ENCODE data around the gene DOK1.

The DOK1 gene

DNA sequence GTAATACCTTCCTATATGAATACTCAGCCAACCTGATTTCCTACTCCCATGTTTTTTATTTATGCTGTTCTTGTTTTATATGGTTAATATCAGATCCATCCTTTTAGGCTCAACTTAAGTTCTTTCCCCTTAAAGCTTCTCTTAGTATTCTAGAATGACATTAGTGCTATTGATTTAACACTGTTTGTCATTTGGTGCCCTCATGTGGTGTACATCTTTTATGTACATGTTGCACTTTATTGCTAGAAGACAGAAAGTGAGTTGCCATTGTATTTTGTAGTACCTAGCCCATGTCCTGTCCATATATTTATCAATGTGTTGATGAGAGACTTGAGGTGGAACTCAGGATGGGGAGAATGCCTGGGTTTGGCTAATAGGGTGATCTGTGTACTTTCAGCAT is 22.3 kb upstream of the DOK1 start:
- no peaks in the 10 kb centered on the region for H3K9me3 Mint-ChIP-seq
- peak overlapping the region; percentile 78 for H3K27ac Mint-ChIP-seq
- H3K4me3 Mint-ChIP-seq: peak overlapping the region; percentile 99
- H3K36me3 Mint-ChIP-seq (ENCODE audit: low read depth): peaks cover 47% of the 10 kb centered on the region
- peaks cover 38% of the 10 kb centered on the region for H3K4me1 Mint-ChIP-seq (ENCODE audit: low read depth)
- no peaks in the 10 kb centered on the region for H3K27me3 Mint-ChIP-seq

DNA sequence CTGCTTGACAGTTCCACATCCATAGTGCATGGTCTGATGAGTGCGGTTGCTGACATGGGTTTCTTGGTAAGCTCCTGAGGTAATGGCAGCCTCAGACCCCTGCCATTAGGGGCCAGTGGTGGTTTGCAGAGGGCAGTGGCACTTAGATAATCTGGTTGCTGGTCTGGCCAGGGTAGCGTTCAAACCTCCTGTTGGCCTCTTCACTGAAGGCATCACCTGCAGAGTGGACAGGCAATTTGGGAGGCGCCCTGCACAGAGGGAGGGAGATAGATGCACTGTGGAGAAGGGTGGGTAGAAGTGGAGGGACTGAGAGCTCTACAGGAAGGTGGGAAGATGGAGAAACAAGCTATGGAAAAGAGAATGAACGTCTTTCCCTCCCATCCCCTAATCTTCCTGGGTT is 21.1 kb upstream of the DOK1 start:
- H3K4me3 Mint-ChIP-seq: no peak overlapping the region
- H3K27ac Mint-ChIP-seq: no peak overlapping the region
- peaks cover 35% of the 10 kb centered on the region for H3K36me3 Mint-ChIP-seq (ENCODE audit: low read depth)
- peaks cover 9% of the 10 kb centered on the region for H3K27me3 Mint-ChIP-seq
- peaks cover 26% of the 10 kb centered on the region for H3K4me1 Mint-ChIP-seq (ENCODE audit: low read depth)
- no peaks in the 10 kb centered on the region for H3K9me3 Mint-ChIP-seq

DNA sequence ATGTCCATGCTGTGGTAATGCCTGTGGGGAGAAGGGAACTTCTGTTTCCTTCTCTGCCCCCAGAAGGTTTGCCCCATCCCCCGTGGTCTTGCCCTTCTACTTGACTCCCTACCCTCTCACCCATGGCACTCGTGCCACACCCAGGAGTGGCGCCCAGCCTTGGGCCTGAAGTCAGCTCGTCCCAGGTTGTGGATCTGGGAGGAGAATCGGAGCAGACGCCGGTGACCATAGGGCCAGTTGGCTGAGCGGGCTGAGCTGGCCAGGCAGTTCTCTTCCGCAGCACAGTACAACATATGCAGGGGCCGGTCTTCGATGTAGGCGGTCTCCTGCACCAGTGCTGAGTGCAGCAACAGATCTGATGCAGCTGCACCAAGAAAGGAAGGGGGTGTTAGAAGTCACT is 20.1 kb upstream of the DOK1 start:
- Mint-ChIP-seq H3K27ac (no peak overlapping the region), H3K4me3 (no peak overlapping the region), H3K4me1 (ENCODE audit: low read depth) (peaks cover 28% of the 10 kb centered on the region), H3K27me3 (peaks cover 9% of the 10 kb centered on the region), H3K9me3 (no peaks in the 10 kb centered on the region), H3K36me3 (ENCODE audit: low read depth) (peaks cover 27% of the 10 kb centered on the region)

DNA sequence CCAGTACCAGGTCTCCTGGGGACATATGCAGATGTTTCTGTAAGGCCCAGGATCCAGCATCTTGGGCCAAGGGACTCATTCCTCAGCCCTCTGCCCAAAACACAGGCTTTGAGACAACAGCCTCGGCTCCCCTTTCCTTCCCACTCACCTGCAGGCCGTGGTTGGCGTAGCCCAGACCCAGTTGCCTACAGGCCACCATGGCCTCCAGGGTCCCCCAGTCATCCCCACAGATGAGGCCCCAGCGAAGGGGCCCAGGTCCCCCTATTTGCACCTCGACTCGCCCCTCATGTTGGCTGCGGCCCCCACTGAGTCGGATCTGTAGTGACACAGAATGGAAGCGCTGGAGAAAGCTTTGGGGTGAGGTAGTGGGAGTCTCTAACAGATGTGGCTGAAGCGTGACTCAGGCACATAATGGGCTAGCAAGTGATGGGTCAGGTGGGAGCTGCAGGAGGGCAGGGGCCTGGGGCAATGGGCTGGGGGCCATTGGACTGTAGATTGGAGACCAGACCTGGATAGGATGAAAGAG is 19.0 kb upstream of the DOK1 start:
- Mint-ChIP-seq H3K4me1 (ENCODE audit: low read depth) (peaks cover 28% of the 10 kb centered on the region), H3K27ac (no peak overlapping the region), H3K36me3 (ENCODE audit: low read depth) (peaks cover 26% of the 10 kb centered on the region), H3K27me3 (peaks cover 9% of the 10 kb centered on the region), H3K4me3 (no peak overlapping the region), H3K9me3 (no peaks in the 10 kb centered on the region)

DNA sequence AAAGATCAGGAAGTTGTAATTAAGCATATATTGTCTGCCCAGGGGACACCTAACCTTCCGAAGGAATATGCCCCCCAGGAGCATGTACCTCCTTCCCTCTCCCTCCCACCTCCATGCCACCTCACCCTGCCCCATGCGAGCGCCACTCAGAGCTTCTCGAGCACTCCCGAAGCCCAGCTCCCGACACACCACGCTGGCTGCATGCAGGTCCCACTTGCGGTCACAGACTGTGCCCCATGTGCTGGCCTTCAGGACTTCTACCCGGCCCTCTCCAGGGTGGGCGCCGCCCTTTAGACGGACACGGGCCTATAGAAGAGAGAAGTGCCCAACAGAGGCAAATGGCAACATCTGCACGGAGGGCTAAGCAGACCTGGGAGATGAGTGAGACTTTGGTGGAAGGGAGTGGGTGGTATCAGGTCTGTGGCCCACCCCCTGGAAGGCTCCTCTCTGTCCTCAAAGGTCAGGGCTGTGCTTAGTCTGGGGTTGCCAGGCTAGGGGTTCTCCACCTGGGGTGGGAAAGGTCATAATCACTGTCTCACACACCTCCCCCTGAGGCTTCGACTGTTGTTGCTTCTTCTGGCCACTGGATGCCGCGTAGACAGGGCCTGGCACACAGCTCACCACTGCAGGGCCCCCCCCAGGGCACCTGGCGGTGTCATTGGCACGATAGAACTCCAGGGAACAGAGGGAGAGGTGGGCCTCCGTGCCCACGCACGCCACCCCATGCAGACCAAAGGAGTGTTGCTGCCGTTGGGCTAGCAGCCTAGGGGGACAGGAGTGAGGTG is 18.2 kb upstream of the DOK1 start:
- no peaks in the 10 kb centered on the region for H3K9me3 Mint-ChIP-seq
- peaks cover 20% of the 10 kb centered on the region for H3K4me1 Mint-ChIP-seq (ENCODE audit: low read depth)
- H3K36me3 Mint-ChIP-seq (ENCODE audit: low read depth): peaks cover 17% of the 10 kb centered on the region
- H3K27me3 Mint-ChIP-seq: peaks cover 9% of the 10 kb centered on the region
- no peak overlapping the region for H3K27ac Mint-ChIP-seq
- H3K4me3 Mint-ChIP-seq: no peak overlapping the region

DNA sequence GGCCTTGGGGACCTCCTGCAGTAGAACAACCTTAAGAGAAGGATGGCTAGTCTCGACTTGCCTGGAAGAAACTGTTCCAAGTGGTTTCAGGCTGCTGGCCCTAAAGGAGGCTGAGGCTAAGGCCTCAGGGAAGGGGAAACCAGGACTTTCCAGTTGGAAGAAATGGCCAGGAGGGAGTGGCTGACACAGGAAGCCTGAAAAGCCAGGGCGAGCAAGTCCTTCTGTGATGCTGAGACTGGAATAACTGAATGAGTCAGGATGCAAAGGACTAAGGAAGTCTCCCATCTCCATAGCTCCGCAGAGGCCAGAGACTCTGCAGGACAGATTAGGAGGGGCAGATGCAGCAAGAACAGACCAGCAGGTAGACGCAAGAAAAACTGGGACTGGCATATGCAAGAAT is 17.4 kb upstream of the DOK1 start:
- H3K4me3 Mint-ChIP-seq: no peak overlapping the region
- H3K9me3 Mint-ChIP-seq: no peaks in the 10 kb centered on the region
- H3K27me3 Mint-ChIP-seq: peaks cover 9% of the 10 kb centered on the region
- peaks cover 12% of the 10 kb centered on the region for H3K4me1 Mint-ChIP-seq (ENCODE audit: low read depth)
- H3K27ac Mint-ChIP-seq: no peak overlapping the region
- H3K36me3 Mint-ChIP-seq (ENCODE audit: low read depth): peaks cover 10% of the 10 kb centered on the region

DNA sequence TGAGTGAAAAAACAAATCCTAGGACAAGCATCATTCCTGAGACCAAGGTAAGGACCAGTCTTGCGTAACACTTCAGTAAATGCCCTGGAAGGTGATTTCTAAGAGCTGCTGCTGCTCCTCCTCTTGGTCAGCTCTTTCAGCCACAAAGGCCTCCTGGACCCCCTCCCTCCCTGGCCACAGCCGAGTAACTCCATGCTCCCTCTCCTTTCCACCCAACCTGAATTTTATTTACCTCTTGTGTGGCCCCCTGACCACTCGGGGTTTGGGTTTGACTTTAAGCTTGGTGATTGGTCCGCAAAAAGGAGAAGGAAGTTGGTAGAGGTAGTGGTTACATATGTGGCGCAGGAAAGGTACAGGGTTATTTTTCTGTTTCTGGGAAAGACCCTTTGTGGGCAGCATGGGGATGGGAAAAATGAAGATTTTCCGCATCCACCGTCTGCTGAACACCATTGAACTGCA is 15.6 kb upstream of the DOK1 start:
- Mint-ChIP-seq H3K27me3 (peaks cover 20% of the 10 kb centered on the region), H3K9me3 (no peaks in the 10 kb centered on the region), H3K36me3 (ENCODE audit: low read depth) (peaks cover 1% of the 10 kb centered on the region), H3K27ac (no peak overlapping the region), H3K4me1 (ENCODE audit: low read depth) (peaks cover 8% of the 10 kb centered on the region), H3K4me3 (no peak overlapping the region)

DNA sequence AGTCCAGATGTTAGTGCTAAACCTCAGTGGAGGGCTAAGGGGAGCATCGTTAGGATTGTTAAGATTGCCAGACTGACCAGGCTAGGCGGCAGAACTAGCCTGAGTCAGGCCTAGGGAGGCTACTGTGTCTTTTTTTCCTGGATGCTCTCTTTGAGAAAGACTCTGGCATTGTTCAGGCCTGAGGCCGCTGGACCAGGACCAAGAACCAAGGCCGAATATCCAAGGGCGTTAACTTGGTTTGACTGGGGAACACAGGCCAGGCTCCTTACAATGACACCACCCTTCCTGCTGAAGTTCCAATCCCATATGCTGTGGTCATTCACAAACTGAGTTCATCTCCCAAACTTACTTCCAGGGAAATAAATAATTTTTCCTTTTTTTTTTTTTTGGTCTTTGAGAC is 14.2 kb upstream of the DOK1 start:
- no peaks in the 10 kb centered on the region for H3K36me3 Mint-ChIP-seq (ENCODE audit: low read depth)
- no peak overlapping the region for H3K4me3 Mint-ChIP-seq
- no peaks in the 10 kb centered on the region for H3K9me3 Mint-ChIP-seq
- H3K27me3 Mint-ChIP-seq: peaks cover 20% of the 10 kb centered on the region
- H3K27ac Mint-ChIP-seq: no peak overlapping the region
- H3K4me1 Mint-ChIP-seq (ENCODE audit: low read depth): peaks cover 8% of the 10 kb centered on the region

DNA sequence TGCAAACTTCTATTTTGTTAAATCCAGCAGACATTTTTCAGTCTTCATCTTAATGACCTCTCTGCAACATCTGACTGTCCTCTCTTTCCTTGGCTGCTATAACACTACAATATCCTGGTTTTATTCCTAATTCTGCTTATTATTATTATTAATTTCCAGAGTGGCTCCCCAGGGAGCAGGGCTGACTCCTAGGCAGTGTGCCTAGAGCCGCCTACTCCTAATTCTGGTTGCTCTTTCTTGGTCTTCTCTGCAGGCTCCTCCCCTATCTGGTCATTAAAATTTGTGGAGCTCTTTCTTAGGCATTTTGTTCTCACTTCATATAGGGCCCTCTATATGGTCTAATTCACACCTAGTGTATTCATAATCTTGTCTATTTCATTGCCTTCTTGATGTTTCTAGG is 11.5 kb upstream of the DOK1 start:
- Mint-ChIP-seq H3K27ac (no peak overlapping the region), H3K9me3 (no peaks in the 10 kb centered on the region), H3K36me3 (ENCODE audit: low read depth) (no peaks in the 10 kb centered on the region), H3K4me3 (no peak overlapping the region), H3K27me3 (peaks cover 35% of the 10 kb centered on the region), H3K4me1 (ENCODE audit: low read depth) (peaks cover 9% of the 10 kb centered on the region)

DNA sequence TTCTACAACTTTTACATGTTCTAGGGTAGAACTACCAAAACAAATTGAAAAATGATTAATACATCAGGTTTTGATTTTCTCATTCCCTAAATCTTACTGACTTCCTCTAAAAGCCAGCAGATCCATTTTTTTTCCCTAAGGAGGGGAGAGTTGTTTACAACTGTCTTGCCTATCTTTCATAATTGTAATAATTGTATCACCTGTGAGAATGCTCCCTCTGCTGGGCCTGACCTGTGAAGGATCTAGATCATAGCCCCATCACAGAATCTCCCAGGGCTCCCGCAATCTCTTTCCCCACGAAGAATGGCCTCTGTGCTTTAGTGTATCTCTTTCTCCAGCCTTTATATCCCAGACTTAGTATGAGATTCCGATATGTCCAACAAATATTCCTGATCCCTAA is 9.9 kb upstream of the DOK1 start:
- H3K27ac Mint-ChIP-seq: no peak overlapping the region
- no peaks in the 10 kb centered on the region for H3K36me3 Mint-ChIP-seq (ENCODE audit: low read depth)
- H3K4me1 Mint-ChIP-seq (ENCODE audit: low read depth): peaks cover 10% of the 10 kb centered on the region
- H3K9me3 Mint-ChIP-seq: no peaks in the 10 kb centered on the region
- H3K4me3 Mint-ChIP-seq: no peak overlapping the region
- peaks cover 42% of the 10 kb centered on the region for H3K27me3 Mint-ChIP-seq

DNA sequence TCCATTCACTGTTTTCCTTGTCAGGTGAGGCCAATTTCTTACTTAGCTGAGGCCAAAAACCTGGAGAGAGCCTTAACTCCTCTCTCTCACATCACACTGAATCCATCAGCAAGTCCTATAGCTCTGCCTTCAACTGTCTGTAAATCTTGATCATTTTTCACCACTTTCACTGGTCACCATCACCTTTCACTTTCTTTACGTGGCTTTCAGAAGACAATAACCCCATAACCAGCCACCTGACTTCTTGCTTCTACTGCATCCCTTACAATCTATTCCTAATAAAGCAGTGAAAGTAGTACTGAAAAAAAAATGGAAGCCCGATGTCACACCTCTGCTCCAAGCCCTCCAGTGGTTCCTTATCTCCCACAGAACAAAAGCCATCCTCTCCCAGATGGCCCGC is 8.5 kb upstream of the DOK1 start:
- Mint-ChIP-seq H3K4me3 (no peak overlapping the region), H3K36me3 (ENCODE audit: low read depth) (no peaks in the 10 kb centered on the region), H3K27me3 (peaks cover 56% of the 10 kb centered on the region), H3K27ac (no peak overlapping the region), H3K4me1 (ENCODE audit: low read depth) (peaks cover 10% of the 10 kb centered on the region), H3K9me3 (no peaks in the 10 kb centered on the region)

DNA sequence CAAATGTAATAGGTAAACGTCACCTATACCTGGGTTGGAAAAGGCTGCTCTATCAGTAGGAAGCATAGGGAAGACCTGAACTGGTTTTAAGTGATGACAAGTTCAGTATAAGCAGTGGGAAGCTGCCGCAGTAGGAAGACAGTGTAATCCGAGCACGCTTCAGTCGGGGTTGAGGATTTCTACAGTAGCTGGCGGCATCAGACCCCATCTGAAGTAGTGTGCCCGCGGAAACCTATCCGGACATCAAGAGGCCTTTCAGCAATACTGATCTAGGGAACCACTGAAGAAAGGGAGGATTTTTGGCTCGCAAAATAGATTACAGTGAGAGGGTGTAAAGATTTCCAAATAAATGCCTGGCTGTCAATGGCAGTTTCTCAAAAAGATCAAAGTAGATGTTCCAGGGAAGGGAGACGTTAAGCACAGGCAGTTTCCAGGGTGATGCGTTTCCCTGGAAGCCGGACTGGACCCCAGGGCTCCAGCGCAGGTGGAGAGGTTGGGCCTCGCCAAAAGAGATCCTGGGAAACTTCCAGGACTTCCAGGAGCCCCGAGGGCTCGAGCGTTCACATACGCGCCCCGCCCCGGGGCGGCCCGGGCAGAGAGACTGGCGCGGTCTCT is 6.1 kb upstream of the DOK1 start:
- no peaks in the 10 kb centered on the region for H3K9me3 Mint-ChIP-seq
- peaks cover 10% of the 10 kb centered on the region for H3K4me1 Mint-ChIP-seq (ENCODE audit: low read depth)
- no peak overlapping the region for H3K27ac Mint-ChIP-seq
- H3K36me3 Mint-ChIP-seq (ENCODE audit: low read depth): no peaks in the 10 kb centered on the region
- H3K4me3 Mint-ChIP-seq: peak overlapping the region; percentile 79
- H3K27me3 Mint-ChIP-seq: peaks cover 53% of the 10 kb centered on the region

DNA sequence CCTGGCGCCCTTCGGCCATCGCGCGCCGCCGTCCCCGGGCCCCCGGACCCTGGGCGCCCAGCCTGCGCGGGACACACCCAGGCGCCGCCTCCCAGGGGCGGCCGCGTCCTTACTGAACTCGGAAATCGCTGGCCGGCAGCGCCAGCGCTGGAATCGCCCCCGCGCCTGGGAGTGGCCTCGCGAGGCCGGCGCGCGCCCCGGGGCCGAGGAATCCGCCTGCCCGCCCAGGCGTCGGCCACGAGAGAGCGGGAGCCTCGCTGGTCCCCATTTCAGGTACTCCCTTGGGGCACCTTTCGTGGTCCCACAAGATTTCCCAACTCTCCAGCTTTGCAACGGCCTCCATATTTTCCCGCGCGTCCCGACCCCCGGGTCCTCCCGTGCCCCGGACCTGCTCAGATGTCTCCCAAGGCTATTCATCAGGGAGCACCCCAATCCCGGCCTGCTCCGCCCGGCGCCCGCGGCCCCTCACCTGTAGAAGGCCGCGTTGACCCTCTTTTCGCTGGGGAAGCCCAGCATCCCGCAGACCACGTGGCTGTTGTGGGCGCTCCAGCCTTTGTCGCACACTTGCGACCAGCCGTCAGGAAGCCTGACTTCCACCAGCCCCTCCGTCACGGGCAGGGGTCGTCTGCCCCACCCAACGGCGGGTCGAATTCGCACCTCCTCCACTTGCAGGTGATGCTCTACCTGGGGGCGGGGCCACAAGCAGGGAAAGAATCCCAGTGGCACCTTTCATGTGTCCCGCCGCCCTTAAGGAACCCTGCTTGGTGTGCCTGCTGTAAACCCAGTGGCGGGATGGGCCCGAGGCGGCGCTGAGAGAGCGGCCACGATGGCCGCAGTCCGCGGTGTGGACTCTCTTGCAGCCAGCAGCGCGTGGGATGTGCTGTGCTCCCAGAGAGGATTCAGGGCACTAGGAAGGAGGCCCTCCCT is 5.4 kb upstream of the DOK1 start:
- peaks cover 14% of the 10 kb centered on the region for H3K4me1 Mint-ChIP-seq (ENCODE audit: low read depth)
- H3K27me3 Mint-ChIP-seq: peaks cover 53% of the 10 kb centered on the region
- H3K36me3 Mint-ChIP-seq (ENCODE audit: low read depth): no peaks in the 10 kb centered on the region
- peak overlapping the region; percentile 38 for H3K27ac Mint-ChIP-seq
- H3K9me3 Mint-ChIP-seq: no peaks in the 10 kb centered on the region
- H3K4me3 Mint-ChIP-seq: peak overlapping the region; percentile 67

DNA sequence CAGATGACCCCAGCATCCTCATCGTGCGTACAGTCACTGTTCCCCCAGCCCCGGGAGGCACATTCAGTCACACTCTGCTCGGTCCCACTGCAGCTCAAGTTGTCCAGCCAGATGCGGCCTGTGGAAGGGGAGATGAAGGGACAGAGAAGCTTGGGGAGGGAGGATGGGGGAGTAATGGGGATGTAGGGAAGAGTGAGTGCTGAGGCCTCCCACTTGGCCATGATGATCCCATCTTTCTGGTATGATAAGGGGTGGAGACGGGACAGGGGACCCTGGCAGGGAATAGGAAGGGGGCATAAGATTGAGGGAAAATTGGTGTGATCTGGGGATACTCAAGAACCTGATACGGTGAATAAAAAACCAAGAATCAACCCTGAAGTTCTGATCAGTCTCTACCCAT is 4.3 kb upstream of the DOK1 start:
- H3K4me1 Mint-ChIP-seq (ENCODE audit: low read depth): peaks cover 16% of the 10 kb centered on the region
- no peak overlapping the region for H3K27ac Mint-ChIP-seq
- H3K9me3 Mint-ChIP-seq: no peaks in the 10 kb centered on the region
- no peaks in the 10 kb centered on the region for H3K36me3 Mint-ChIP-seq (ENCODE audit: low read depth)
- H3K27me3 Mint-ChIP-seq: peaks cover 53% of the 10 kb centered on the region
- H3K4me3 Mint-ChIP-seq: peak overlapping the region; percentile 67

DNA sequence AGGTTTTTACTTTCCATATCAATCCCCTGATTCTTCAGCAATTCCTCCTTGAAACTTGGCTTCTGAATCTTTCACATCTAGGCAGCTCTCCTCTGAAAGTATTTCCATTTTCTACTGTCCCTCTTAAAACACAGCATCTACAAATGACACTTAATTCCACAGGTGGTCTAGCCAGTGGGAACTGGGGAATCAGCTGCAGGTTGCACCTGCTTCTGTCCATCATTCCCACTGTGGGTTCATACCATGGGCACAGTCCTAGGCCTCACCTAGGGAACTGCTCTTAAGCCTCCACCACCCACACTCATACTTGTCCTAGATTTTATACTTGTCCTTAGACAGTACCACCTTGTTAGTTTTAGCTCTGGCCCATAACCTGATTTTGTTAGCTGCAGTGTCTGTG is 3.0 kb upstream of the DOK1 start:
- Mint-ChIP-seq H3K27ac (no peak overlapping the region), H3K9me3 (no peaks in the 10 kb centered on the region), H3K4me3 (no peak overlapping the region)

More for the DNA sequence above, 3.0 kb upstream of the DOK1 start:
- H3K27me3 Mint-ChIP-seq: peaks cover 41% of the 10 kb centered on the region
- H3K36me3 Mint-ChIP-seq (ENCODE audit: low read depth): no peaks in the 10 kb centered on the region
- peaks cover 26% of the 10 kb centered on the region for H3K4me1 Mint-ChIP-seq (ENCODE audit: low read depth)
